ENCODE measurements around the gene HOXC5.

The HOXC5 gene

DNA sequence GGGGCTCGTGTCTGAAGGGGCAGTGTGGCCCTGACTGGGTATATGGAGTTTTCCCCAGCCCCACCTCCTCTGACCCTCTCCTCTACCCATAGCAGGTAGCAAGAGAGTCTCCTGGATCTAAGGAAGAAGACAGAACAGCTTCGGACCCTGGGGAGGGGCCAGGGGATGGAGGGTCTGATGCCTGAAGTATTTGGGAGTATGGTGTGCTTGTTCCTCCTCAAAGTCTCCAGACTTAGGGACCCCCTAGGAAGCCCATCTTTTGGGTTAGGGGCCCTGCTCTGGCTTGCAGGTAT is 24.6 kb upstream of the HOXC5 start:
- no peak for DNase-seq

DNA sequence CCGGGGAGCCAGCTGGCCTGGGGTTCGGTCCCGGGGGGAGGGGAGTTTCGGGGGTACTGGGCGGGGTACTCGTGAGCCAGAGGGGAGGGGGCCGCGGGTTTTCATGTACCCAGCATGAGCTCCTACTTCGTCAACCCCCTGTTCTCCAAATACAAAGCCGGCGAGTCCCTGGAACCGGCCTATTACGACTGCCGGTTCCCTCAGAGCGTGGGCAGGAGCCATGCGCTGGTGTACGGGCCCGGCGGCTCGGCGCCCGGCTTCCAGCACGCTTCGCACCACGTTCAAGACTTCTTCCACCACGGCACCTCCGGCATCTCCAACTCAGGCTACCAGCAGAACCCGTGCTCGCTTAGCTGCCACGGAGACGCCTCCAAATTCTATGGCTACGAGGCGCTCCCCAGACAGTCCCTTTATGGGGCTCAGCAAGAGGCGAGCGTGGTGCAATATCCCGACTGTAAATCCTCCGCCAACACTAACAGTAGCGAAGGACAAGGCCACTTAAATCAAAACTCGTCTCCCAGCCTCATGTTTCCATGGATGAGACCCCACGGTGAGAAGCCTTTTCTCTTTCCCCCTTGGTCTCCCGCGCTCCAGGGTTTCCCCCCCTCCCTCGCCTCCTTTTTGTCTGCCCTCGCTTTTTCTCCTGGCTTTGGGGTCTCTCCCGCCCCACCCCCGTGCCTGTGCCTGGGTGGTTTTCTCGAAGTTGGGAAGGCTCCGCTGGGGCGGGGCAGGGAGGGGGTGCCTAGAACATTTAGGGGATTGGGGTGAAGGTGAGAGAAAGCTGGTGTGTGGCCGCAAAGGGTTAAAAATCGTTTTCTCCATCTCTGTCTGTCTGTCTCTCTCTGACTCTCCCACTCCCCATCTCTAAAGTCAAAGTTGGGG is 23.4 kb upstream of the HOXC5 start:
- no peak for DNase-seq

DNA sequence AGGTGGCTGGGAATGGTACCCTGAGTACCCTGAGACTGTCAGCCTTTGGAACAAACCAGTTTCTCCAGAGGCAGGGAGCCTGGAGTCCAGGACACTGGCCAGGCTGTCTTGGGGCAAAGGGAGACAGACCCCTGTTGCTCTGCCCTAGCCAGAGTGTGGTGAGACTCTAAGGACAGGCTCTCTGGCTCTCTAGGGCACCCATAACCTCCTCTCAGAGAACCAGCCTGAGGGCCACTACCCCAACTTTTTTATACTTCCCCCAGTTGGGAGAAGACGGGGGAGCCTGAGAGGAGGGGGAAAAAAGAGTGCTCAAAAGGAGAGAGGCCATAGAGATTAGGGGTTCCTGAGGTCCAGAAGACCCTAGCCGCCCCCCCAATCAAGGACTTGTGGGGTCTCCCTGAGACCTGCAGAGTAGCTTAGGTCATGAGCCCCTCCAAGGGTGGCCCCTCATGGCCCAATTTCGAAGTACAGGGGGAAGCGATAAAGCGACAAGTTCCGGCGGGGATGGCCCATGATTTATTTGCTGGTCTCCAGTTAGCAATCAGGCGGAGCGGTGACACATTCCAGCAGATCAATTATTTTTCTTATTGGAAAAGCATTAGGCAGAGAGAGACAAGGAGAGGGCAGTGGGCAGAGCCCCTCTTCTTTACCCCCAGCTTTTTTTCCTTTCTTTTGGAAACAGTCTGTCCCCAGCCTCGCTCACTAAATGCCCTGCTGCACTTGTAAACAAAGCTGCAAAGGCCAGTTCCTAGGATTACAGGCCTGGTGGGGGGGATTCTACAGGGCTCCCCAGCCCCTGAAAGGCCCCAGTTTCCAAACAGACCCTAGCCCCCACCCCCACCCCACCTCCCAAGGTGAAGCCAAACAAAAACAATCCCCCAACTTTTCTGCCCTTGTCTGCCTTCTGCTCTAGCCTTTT is 22.5 kb upstream of the HOXC5 start:
- no peak for DNase-seq

DNA sequence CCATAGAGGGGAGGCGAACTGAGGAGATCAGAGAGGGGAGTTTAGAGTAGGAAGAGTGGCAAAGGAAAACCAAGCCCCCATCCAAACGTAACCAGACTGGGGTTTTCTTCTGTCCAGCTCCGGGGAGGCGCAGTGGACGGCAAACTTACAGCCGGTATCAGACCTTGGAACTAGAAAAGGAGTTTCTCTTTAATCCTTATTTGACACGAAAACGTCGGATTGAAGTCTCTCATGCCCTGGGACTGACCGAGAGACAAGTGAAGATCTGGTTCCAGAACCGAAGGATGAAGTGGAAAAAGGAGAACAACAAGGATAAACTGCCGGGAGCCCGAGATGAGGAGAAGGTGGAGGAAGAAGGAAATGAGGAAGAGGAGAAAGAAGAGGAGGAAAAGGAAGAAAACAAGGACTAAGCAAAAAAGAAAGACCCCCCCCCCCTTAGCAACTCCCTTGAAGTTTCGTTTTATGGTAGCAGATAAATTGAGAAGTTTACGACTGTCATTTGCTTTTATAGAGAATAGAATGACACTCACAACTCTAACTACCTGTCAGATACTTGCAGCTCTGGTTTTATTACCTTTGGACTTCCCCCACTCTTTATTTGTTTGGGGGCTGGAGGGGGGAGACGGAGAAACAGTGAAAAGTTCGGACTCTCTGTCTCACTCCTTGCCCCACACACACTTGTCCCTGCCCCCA is 21.7 kb upstream of the HOXC5 start:
- DNase-seq: no peak

DNA sequence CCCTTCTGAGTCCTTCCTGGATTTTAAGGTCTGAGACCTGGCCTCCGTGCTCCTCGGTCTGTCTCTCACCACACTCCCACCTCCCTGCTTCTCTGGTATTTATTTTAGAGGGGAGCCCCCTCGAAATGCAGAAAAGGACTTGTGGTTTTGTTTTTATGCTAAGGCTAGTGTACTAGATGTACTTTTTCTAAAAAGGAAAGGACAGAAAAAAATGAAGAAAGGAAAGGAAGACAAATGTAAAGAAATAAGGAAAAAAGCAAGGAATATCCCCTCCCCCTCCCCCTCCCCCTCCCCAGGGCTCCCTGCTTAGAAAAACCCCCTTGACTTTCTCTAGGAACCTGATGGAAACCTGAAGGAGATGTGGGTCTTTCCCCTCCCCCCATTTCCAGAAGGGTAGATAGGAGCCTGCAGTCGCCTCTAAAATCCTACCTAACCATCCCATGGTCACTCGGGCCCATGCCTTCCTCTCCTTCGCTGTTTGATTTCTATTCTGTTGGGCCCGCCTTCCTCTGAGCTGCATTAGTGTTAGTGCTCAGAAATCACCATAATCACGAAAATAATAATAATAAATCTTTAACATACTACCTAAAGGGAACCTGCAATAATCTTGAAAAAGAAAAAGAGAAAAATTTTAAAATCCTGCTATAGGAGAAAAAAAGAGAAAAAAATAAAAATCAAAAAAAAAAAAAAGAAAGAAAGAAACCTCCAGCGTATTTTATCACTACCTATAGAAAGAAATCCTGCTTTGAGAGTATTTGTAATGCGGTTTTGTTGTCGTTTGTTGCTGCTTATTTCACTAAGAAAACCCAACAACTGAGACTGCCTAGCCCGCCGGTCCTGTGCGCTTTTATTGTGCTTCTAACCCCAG is 21.0 kb upstream of the HOXC5 start:
- DNase-seq: no peak

DNA sequence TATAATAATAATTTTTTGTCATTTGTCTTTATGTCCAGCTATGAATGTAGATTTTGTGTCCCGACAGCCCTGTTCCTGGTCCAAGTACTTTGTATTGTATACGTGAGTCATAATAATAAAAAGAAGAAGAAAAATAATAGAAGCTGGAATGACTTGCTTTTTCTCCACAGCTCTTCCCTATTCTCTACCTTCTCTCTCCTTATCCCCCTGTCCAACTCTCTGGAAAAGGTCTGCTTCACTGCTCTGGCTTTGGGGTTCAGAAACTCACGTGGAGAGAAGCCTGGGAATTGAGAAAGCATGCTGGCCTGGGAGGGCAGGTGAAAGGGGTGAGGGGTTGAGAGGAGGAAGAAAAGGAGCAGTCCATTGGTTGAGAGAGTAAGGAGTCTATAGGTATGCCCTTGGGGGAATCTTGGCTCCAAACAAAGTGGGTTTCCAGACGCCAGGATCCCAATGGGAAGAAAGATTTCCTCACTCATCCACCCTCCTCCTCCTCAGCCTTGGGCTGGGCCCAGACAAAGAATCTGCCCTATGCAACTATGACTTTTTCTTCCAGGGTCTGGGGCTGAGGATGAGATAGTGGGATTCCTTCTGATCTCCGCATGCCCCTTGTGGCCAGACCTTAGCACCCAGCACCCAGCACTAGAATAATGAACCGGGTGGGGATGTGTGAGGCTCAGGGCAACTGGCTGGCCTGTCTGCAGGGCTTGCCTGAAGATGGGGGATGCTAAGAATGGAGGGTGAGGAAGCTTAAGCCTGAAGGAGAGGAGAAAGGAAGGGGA is 20.0 kb upstream of the HOXC5 start:
- no peak for DNase-seq

DNA sequence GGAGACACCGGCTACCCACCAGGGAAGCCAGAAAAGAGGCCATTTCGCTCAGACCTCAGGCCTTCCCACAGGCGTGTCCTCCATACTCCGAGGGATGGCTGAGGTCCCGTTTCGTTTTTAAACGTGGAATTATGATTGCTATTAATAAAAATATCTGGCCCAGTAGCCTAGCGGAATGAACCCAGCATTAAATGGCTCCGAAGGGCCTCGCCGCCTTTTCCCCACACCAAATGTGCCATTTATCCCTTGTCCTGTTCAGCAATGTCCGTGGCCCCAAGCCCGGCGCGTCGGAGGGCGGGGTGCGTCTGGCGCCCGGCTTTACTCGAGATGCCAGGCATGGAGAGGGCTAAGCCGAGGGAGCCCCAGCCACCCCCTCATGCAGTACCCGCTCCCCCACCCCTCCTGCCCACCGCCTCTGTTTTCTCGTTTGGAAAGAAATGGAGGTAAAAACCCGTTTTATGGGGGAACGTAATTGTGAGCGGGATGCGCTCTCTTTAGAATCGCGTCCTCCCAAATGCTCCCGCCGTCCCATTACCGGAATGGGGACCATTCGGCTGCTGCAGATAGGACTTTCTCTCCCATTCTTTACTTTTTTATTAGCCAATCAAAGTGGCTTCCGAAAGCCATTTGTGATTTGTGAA is 18.4 kb upstream of the HOXC5 start:
- DNase-seq: no peak

DNA sequence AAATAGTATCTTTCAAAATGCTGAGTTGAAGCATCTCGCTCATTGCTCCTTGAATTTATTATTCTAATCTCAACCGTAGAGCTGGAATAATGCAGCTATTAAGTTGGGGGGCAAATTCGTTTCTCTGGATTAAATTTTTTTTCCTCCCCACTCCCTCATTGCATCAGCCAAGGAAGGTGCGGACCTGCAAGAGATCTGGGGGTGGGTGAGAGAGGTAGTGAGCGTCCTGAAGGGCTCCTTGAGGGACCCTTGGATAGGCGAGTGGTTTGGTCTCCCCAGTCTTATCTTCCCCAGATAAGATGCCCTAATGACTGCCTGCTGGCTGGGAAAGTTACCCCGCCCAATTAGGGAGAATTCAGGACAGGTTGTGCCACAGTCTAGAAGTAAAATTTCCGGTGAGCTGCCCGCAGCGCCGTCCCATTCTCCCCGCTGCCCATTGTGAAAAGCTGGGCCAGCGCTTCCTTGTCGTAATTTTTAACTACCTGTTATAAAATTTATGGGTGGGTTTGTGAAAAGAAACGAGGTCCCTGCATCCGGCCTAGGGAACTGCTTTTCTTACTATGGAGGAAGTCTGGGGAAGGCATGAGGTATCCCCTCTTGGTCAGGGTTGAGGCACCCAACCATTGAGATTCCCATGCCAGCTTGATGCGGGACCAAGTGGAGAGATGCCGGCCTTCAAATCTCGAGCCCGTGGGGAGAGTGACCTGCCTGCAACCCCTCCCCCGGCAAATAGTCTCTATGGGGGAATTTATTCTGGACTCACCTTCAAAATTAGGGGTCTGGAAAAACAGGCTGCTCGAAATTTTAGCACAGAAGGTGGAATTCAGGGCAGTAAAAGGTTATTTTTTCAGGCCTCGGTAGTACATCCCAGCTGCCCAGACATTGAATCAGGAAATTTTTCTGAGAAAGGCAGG is 17.6 kb upstream of the HOXC5 start:
- no peak for DNase-seq

DNA sequence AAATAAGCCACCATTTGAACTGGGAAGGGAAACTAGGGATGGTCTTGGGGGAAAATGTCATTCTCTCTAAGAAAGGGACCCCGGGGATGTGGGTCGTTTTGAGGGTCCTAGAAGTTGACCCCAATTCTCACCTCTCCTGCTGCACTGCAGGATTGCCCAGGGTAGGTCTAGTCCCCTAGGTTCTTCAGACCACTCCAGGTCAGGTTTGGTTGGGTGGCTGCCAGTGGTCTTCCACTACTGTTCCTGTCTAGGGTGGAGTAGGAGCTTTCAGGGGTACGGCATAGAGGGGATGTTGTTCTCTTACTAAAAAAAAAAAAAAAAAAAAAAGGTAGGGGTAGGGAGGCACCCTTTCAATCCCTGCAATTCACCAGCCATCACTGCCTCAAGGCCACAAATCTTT is 16.8 kb upstream of the HOXC5 start:
- DNase-seq: no peak

DNA sequence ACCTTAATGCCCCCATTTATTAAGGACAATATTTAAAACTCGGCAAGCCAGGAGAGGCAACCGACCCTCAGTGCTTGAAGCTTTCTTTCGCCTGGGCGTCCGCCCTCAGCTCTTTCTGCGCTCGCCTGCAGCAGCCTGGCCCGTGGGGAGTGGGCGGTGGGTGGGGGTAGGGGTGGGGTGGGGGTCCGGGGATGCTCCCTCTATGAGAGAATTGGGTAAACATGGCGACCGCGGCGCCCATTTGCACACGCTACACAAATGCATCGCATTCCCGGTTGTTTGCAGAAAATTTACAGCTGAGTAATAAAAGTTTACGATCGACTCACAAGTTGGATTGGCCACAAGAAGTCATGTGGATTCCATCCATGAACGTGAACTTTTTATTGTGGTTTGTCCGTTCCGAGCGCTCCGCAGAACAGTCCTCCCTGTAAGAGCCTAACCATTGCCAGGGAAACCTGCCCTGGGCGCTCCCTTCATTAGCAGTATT is 16.3 kb upstream of the HOXC5 start:
- DNase-seq: peak; percentile 76

DNA sequence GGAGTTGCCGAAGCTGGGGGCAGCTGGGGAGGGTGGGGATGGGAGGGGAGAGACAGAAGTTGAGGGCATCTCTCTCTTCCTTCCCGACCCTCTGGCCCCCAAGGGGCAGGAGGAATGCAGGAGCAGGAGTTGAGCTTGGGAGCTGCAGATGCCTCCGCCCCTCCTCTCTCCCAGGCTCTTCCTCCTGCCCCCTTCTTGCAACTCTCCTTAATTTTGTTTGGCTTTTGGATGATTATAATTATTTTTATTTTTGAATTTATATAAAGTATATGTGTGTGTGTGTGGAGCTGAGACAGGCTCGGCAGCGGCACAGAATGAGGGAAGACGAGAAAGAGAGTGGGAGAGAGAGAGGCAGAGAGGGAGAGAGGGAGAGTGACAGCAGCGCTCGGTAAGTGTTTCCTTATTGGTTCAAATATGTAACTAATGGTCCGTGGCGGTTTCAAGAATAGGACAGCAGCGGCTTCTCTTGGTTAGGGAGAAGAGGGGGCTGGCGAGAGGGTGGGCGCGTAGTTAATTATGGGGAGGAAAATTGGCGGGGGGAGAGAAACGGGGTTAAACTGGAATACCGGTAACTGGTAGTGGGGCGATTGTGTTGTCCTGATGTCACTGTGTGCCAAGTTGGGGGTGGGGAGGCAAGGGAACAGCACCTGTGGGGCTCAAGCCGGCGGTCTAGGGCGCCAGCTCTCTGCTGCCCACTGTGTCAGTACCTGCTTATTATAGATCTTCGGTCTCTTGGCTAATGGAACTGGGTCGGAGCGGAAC is 15.6 kb upstream of the HOXC5 start:
- DNase-seq: peak; percentile 75

DNA sequence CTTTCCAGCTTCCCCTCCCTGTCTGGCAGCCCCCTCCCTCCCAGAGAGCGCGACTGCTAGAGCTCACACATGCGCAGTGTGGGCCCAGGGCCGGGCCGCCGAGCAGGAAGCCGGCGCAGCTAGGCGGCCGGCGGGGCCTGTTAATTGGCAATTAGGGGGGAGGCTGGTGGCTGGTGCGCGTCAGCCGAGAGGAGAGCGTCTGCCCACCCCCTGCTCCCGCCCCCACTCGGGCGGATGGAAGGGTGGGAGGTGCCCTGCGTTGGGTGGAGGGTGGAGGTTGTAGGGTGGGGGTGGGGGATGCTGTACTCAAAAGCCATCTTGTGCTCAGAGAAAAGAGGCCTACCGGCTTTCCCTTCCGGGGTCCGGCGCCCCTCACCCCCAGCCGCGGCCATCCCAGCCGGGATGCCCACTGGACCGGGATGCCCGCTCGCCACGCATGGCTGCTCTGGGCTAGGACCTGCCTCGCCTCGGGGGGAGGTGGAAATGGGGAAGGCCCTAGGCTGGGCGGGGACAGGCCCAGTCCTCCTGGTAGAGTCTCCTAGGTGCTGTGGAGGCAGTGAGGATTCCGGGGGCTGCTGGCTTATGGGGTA is 14.9 kb upstream of the HOXC5 start:
- peak; percentile 95 for DNase-seq

DNA sequence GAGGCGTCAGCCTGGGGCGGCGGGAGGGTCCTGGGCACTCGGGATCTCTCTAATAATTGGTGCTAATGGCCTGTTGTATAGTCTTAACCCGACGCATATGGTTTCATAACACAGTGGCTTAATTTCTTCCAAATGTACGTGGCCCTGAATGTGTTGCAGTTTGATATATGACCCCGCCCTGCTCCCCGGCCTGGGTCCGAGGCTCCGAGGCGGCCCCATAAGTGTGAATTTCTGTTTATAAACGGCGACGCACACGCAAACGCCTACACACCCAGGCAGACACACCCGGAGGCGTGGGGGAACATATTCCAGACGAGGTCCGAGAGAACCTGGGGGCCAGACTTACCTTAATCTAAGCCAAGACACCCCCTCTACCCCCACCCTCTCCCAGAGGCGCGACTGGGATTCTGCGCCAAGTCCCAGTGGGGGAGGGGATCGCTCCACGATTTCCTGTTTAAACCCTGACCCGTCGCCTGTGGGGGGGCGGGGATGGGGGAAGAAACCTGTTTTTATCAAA is 14.3 kb upstream of the HOXC5 start:
- DNase-seq: no peak

DNA sequence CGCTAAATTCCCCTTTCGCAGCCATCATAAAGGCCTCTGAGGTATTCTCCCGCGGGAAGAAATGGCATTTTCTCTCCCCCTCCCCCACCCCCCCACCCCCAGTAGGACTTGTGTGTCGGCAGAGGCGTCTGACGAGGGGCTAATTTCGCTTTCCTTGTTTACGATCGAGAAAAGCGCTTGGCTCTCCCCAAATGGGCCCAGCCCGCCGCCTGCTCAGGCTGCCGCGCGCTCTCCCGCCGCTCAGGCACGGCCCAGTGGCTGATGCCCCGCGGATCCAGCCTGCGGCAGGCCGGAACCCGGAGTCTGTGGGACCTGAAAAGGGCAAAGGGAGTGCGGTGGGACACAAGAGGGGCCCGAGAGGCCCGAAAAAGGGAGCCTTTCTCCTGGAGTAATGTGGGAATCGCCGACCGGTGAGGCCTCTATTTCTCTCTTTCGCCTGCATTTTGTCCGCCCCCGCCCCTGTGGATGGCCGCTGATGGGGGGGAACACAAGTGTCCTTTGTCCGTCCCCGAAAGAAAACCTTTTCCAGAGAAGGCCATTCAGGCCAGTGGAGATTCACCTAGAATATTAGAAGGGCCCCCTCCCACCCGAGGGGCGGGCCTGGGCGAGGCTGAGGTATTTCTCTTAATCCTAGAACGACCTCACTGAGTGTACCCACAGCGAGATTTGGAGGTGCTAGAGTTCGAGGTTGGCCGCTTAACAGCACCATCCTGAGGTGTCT is 13.6 kb upstream of the HOXC5 start:
- no peak for DNase-seq

DNA sequence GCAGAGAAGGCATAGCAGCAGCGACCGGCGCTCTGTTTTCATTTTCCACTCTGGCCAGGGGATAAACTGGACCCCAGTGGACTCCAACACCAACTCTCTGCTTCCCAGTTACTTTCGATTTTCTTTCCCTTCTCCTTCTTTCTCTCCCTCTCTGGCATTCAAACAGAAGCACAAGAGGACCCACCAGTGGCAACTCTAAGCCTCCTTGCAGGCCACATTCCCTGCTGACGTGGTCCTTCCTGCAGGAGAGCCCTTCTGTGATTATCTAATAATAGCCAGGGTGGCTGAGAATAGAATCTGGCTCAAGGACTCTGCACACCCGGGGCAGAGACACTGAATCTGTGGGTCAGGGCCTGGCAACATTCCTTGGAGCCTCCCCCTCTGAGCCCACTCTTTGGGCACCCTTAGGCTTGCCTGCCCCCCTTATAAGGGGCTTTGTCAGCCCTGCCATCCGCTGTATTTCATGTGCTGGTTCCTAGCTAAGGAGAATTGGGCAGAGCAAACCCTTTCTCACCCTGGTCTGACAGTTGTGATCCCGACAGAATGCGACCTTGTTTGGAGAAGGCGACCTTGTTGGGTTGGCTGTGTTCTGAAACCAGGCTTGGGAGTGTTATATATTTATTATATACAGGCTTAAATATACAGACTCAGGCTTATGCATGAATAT is 12.8 kb upstream of the HOXC5 start:
- no peak for DNase-seq

DNA sequence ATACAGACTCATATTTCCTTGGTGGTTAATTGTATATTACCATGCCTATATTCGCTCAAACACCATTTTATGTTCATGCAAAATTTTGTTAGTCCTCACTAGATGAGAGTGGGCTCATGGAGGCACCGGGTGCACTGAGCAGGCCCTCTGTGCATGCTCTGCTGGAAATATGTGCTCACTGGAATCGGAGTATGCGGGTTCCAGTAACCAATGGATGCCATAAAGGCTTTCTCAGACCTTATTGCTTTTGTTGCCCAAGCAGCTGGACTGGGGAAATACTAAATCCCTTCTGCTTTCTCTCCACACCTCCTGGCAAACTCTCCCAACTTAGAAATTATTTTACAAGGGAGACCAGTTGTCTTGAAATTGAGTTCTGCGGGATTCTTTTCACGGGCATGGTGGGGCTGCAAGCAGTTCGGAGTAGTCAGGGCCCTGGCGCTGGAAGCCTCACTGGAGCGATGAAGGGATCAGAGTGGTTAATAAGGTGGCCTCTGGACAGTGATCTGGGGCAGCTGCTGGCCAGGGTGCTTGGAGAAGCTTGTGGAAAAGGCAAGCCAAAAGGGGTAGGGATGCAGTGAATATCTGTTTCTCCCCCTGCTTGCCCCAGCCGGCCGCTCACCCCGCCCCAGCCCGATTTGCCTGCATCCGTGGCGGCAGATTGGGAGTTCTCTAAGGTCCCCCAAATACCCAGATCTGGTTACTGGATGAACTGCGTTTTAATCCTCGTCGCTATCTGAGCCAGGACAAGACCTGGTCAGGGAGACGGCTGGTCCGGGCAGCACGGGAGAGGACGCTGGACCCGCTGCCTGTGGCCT is 12.1 kb upstream of the HOXC5 start:
- DNase-seq: no peak

Measured in NCI-H774 (cell line).